Measurements from ENCODE around the gene UBE2R2. TPM values are rescaled to one million over a fixed set of nuclear protein-coding genes. Genes with fewer than 3 reads are reported as not detected.

The UBE2R2 gene
- total RNA-seq, 1 donor from 2014 or later = 88.0 TPM

- H3K36me3 Mint-ChIP-seq (ENCODE audit: low read depth) = no peaks in the 10 kb centered on the region
- H3K9me3 Mint-ChIP-seq = no peaks in the 10 kb centered on the region
- no peaks in the 10 kb centered on the region for H3K27me3 Mint-ChIP-seq (ENCODE audit: low read depth)
- no peak overlapping the region for H3K4me3 Mint-ChIP-seq
- no peak for TF ChIP-seq CTCF (conservative IDR thresholded peaks at IDR 0.05)
- DNase-seq (ENCODE audit: low read depth, low spot score) = no peak
- peak overlapping the region; percentile 28 for H3K27ac Mint-ChIP-seq (ENCODE audit: unreplicated experiment)
- peaks cover 22% of the 10 kb centered on the region for H3K4me1 Mint-ChIP-seq
These were observed 33.7 kb downstream of the UBE2R2 start for GRCh38 chr9:33850677-33851076.

GRCh38 chr9:33851301-33851700 is 34.3 kb downstream of the UBE2R2 start:
- Mint-ChIP-seq H3K4me1 (peaks cover 22% of the 10 kb centered on the region), H3K27ac (ENCODE audit: unreplicated experiment) (no peak overlapping the region), H3K9me3 (no peaks in the 10 kb centered on the region), H3K4me3 (no peak overlapping the region), H3K36me3 (ENCODE audit: low read depth) (no peaks in the 10 kb centered on the region), H3K27me3 (ENCODE audit: low read depth) (no peaks in the 10 kb centered on the region)
- no peak for DNase-seq (ENCODE audit: low read depth, low spot score)
- no peak for TF ChIP-seq CTCF (conservative IDR thresholded peaks at IDR 0.05)

DNA sequence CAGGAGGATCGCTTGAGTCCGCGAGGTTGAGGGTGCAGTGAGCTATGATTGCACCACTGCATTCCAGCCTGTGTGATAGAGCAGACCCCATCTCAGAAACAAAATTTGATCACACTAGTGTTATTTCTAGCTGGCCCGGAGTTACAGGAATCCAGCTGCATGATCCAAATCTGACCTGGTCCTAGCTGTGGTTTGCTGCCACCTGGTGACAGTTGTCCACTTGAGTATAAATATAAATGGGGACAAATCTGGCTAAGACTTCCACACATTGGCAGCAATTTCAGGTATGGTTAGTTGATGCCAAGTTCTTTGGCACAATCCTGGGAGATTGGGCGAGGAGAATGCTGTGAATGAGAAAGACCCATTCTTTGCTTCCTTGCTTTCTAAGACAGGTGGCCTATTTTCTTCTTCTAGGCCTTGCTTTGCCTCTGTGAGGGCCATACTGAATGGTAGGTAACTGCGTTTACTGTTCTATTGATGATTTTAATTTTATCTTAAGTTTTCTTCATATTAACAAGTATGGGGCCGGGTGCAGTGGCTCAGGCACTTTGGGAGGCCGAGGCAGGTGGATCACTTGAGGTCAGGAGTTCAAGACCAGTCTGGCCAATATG is 35.4 kb downstream of the UBE2R2 start:
- Mint-ChIP-seq H3K36me3 (ENCODE audit: low read depth) (no peaks in the 10 kb centered on the region), H3K27me3 (ENCODE audit: low read depth) (no peaks in the 10 kb centered on the region), H3K4me1 (peaks cover 21% of the 10 kb centered on the region), H3K4me3 (no peak overlapping the region), H3K27ac (ENCODE audit: unreplicated experiment) (no peak overlapping the region), H3K9me3 (no peaks in the 10 kb centered on the region)
- peak; percentile 59 for TF ChIP-seq CTCF (conservative IDR thresholded peaks at IDR 0.05)
- peak; percentile 9 for DNase-seq (ENCODE audit: low read depth, low spot score)

- Mint-ChIP-seq H3K4me3 (no peak overlapping the region), H3K4me1 (peaks cover 16% of the 10 kb centered on the region), H3K36me3 (ENCODE audit: low read depth) (no peaks in the 10 kb centered on the region), H3K27me3 (ENCODE audit: low read depth) (no peaks in the 10 kb centered on the region), H3K9me3 (no peaks in the 10 kb centered on the region), H3K27ac (ENCODE audit: unreplicated experiment) (no peak overlapping the region)
- no peak for DNase-seq (ENCODE audit: low read depth, low spot score)
- TF ChIP-seq CTCF (conservative IDR thresholded peaks at IDR 0.05) = no peak
These were observed 39.3 kb downstream of the UBE2R2 start for GRCh38 chr9:33856247-33856646.

DNA sequence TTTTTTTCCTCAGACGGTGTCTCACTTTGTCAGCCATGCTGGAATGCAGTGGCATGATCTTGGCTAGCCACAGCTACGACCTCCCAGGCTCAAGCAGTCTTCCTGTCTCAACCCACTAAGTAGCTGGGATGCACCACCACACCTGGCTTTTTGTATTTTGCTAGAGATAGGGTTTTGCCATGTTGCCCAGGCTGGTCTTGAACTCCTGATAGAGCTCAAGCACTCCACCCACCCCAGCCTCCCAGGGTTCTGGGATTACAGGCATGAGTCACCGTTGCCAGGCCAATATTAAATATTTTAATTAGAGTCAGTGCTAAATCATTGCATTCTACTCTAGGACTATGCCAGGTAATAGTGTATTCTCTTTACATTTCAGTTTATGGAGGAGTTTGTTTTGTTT is 41.5 kb downstream of the UBE2R2 start:
- TF ChIP-seq CTCF (conservative IDR thresholded peaks at IDR 0.05) = no peak
- Mint-ChIP-seq H3K27me3 (ENCODE audit: low read depth) (no peaks in the 10 kb centered on the region), H3K4me3 (no peak overlapping the region)

More for the DNA sequence above, 41.5 kb downstream of the UBE2R2 start:
- H3K27ac Mint-ChIP-seq (ENCODE audit: unreplicated experiment) = no peak overlapping the region
- peaks cover 2% of the 10 kb centered on the region for H3K36me3 Mint-ChIP-seq (ENCODE audit: low read depth)
- no peak for DNase-seq (ENCODE audit: low read depth, low spot score)
- no peaks in the 10 kb centered on the region for H3K9me3 Mint-ChIP-seq
- H3K4me1 Mint-ChIP-seq = peaks cover 13% of the 10 kb centered on the region
